ENCODE results near the gene LRIF1.
A peak's percentile ranks its signal among the peaks of the same experiment; 100 is the strongest.
"Not testable (repeated sequence)": the region's sequence is repeated elsewhere in the genome, so short reads cannot be mapped to it uniquely, and the experiment has no call there.

LRIF1 gene, protein sequence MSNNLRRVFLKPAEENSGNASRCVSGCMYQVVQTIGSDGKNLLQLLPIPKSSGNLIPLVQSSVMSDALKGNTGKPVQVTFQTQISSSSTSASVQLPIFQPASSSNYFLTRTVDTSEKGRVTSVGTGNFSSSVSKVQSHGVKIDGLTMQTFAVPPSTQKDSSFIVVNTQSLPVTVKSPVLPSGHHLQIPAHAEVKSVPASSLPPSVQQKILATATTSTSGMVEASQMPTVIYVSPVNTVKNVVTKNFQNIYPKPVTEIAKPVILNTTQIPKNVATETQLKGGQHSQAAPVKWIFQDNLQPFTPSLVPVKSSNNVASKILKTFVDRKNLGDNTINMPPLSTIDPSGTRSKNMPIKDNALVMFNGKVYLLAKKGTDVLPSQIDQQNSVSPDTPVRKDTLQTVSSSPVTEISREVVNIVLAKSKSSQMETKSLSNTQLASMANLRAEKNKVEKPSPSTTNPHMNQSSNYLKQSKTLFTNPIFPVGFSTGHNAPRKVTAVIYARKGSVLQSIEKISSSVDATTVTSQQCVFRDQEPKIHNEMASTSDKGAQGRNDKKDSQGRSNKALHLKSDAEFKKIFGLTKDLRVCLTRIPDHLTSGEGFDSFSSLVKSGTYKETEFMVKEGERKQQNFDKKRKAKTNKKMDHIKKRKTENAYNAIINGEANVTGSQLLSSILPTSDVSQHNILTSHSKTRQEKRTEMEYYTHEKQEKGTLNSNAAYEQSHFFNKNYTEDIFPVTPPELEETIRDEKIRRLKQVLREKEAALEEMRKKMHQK

DNA sequence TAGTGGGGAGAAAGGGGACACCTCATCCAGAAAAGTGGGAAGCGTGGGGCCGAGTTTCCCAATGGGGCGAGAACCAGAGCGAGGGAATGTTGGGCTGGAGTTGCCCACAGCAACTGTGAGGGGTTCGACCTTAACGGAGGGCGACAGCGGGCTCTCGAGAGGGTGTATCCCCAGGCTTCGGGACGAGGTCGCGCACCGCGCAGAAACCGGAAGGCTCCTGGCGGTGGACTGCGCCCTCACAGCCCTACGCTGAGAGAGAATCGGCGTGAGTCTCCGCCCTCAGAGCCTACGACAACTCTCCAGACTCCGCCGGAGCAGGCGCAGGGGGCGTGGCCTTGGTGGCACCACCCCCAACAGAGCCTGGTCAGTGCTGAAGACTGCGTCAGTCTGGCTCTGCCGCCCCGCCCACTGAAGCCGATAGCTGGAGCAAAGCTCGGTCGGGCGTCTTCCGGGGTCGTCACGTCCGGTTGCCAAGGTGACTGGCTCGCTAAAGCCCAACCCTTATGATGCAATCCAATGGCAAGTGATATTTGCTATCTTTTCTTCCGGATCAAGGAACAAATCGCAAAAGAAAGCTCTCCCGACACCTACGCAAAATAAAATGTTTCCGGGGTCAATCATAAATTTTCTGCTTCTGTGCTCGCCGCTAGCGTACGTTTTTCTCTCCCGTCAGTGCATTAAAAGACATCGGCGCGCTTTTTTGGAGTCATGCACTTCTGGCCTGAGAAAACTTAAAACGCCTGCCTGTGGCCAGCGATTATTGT is at the start of gene LRIF1:
LRIF1 (minus strand) TSS at position 232 of the 764 bp plus-strand sequence. CDS start 234 bp downstream, outside the sequence.
- Histone ChIP-seq H3K4me3 (ENCODE audit: low read depth in 1 of 2, low read length in 2 of 2) (peak within 1 kb of the TSS; percentile 61 to 74), H3K4me1 (ENCODE audit: insufficient read depth, low read length) (peaks cover 52% of the 10 kb centered on the region), H3K27me3 (ENCODE audit: insufficient read depth, low read length, poor library complexity) (no peaks in the 10 kb centered on the region), H3K9ac (ENCODE audit: low read depth, low read length) (peak within 1 kb of the TSS; percentile 85), H3K4me2 (ENCODE audit: insufficient read depth, low read length) (peak within 1 kb of the TSS; percentile 77), H4K20me1 (ENCODE audit: insufficient read depth, low read length) (peaks cover 12% of the 10 kb centered on the region; the same call in 1 of the 2 replicates), H3K9me3 (ENCODE audit: insufficient read depth, low read length, severe bottlenecking) (peaks cover 5% of the 10 kb centered on the region), H3K36me3 (ENCODE audit: insufficient read depth, low read length) (peaks cover 6% of the 10 kb centered on the region; the same call in 1 of the 2 replicates), H3K27ac (ENCODE audit: low read length) (peak within 1 kb of the TSS; percentile 93), H2AFZ (ENCODE audit: low read depth, low read length) (peak within 1 kb of the TSS; percentile 84), H3K79me2 (ENCODE audit: insufficient read depth, low read length) (peaks cover 47% of the 10 kb centered on the region)
- TF ChIP-seq EZH2 (IDR thresholded peaks at IDR 0.05; ENCODE audit: borderline replicate concordance, low read depth, low read length, severe bottlenecking), result no peak
- TF ChIP-seq, protein P1, sequence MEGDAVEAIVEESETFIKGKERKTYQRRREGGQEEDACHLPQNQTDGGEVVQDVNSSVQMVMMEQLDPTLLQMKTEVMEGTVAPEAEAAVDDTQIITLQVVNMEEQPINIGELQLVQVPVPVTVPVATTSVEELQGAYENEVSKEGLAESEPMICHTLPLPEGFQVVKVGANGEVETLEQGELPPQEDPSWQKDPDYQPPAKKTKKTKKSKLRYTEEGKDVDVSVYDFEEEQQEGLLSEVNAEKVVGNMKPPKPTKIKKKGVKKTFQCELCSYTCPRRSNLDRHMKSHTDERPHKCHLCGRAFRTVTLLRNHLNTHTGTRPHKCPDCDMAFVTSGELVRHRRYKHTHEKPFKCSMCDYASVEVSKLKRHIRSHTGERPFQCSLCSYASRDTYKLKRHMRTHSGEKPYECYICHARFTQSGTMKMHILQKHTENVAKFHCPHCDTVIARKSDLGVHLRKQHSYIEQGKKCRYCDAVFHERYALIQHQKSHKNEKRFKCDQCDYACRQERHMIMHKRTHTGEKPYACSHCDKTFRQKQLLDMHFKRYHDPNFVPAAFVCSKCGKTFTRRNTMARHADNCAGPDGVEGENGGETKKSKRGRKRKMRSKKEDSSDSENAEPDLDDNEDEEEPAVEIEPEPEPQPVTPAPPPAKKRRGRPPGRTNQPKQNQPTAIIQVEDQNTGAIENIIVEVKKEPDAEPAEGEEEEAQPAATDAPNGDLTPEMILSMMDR (IDR thresholded peaks at IDR 0.05; ENCODE audit: borderline replicate concordance, extremely low read depth, low read length, poor library complexity, severe bottlenecking), result peak; percentile 58
- ATAC-seq (ENCODE audit: insufficient read depth, low read depth) (peak; percentile 93), DNase-seq (peak; percentile 100)

DNA sequence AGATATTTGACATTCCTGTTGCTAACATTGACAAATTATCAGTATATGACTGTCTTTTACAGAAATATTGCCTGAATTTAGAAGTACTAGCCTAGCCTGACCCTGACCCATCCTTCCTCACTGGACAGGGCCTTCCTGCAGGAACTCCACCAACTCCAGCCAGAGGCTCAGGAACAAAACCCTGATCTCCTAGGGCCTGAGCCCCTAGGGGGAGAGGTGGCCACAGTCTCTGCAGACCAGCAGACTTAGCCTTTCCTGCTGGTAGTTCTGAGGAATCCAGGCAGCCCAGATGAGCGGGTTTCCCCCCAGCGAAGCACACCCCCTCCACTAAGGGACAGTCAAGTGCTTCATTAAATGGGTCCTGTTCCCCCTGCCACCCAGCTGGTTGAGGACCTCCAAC is 44.3 kb upstream of the LRIF1 start:
- H3K27ac ChIP-seq (ENCODE audit: low read length), result no peak overlapping the region
- no peaks in the 10 kb centered on the region for H3K36me3 ChIP-seq (ENCODE audit: insufficient read depth, low read length)
- no peak overlapping the region for H3K9ac ChIP-seq (ENCODE audit: low read depth, low read length)
- TF ChIP-seq, protein P1 (IDR thresholded peaks at IDR 0.05; ENCODE audit: borderline replicate concordance, extremely low read depth, low read length, poor library complexity, severe bottlenecking), result no peak
- TF ChIP-seq EZH2 (IDR thresholded peaks at IDR 0.05; ENCODE audit: borderline replicate concordance, low read depth, low read length, severe bottlenecking), result no peak
- H4K20me1 ChIP-seq (ENCODE audit: insufficient read depth, low read length), result no peaks in the 10 kb centered on the region
- DNase-seq, result no peak
- ATAC-seq (ENCODE audit: insufficient read depth, low read depth), result no peak
- H3K4me1 ChIP-seq (ENCODE audit: insufficient read depth, low read length), result no peaks in the 10 kb centered on the region
- H3K4me2 ChIP-seq (ENCODE audit: insufficient read depth, low read length), result no peak overlapping the region
- no peak overlapping the region for H2AFZ ChIP-seq (ENCODE audit: low read depth, low read length)
- no peaks in the 10 kb centered on the region for H3K79me2 ChIP-seq (ENCODE audit: insufficient read depth, low read length)
- no peak overlapping the region for H3K4me3 ChIP-seq (ENCODE audit: low read depth in 1 of 2, low read length in 2 of 2)
- H3K9me3 ChIP-seq (ENCODE audit: insufficient read depth, low read length, severe bottlenecking), result peaks cover 2% of the 10 kb centered on the region
- H3K27me3 ChIP-seq (ENCODE audit: insufficient read depth, low read length, poor library complexity), result no peaks in the 10 kb centered on the region

DNA sequence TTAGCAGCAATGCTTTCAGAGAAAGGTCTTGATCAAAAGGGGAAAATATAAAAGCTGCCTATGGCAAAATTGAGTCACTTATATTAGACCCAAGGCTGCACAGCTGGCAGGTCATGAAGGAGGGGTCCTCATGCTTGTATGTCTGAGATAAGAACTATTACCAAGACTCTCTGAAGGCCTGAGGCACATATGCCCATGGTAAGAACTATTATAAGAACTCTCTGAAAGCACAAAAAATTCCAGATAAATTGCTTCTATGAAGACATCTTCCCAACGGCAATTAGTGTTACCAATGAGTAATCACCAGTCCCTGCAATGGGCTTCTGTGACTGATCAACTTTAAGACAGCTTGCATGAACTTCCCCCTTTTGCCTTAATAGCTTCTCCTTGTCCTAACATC is 42.8 kb upstream of the LRIF1 start:
- DNase-seq (no peak), ATAC-seq (ENCODE audit: insufficient read depth, low read depth) (no peak)
- H4K20me1 ChIP-seq (ENCODE audit: insufficient read depth, low read length), result no peaks in the 10 kb centered on the region
- peaks cover 2% of the 10 kb centered on the region for H3K9me3 ChIP-seq (ENCODE audit: insufficient read depth, low read length, severe bottlenecking)
- H3K79me2 ChIP-seq (ENCODE audit: insufficient read depth, low read length), result no peaks in the 10 kb centered on the region
- H3K27ac ChIP-seq (ENCODE audit: low read length), result no peak overlapping the region
- H3K4me3 ChIP-seq (ENCODE audit: low read depth in 1 of 2, low read length in 2 of 2), result no peak overlapping the region
- no peak overlapping the region for H3K4me2 ChIP-seq (ENCODE audit: insufficient read depth, low read length)
- TF ChIP-seq EZH2 (IDR thresholded peaks at IDR 0.05; ENCODE audit: borderline replicate concordance, low read depth, low read length, severe bottlenecking), result no peak
- TF ChIP-seq, protein P1 (IDR thresholded peaks at IDR 0.05; ENCODE audit: borderline replicate concordance, extremely low read depth, low read length, poor library complexity, severe bottlenecking), result no peak
- H3K27me3 ChIP-seq (ENCODE audit: insufficient read depth, low read length, poor library complexity), result no peaks in the 10 kb centered on the region
- no peaks in the 10 kb centered on the region for H3K36me3 ChIP-seq (ENCODE audit: insufficient read depth, low read length)
- no peaks in the 10 kb centered on the region for H3K4me1 ChIP-seq (ENCODE audit: insufficient read depth, low read length)
- H3K9ac ChIP-seq (ENCODE audit: low read depth, low read length), result no peak overlapping the region
- no peak overlapping the region for H2AFZ ChIP-seq (ENCODE audit: low read depth, low read length)

DNA sequence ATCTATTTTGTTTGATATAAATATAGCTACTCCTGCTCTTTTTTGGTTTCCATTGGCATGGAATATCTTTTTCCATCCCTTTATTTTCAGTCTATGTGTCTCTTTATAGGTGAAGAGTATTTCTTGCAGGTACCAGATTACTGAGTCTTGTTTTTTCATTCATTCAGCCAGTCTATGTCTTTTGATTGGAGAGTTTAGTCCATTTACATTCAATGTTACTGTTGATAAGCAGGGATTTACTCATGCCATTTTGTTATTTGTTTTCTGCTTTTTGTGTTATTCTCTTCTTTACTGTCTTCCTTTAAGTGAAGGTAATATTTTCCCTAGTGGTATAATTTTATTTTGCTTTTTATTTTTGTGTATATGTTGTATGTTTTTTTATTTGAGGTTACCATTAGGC is 35.9 kb upstream of the LRIF1 start:
- not testable (repeated sequence) for ATAC-seq (ENCODE audit: insufficient read depth, low read depth); H3K4me3 ChIP-seq (ENCODE audit: low read depth in 1 of 2, low read length in 2 of 2); H3K79me2 ChIP-seq (ENCODE audit: insufficient read depth, low read length); H3K27me3 ChIP-seq (ENCODE audit: insufficient read depth, low read length, poor library complexity); H3K4me2 ChIP-seq (ENCODE audit: insufficient read depth, low read length); H2AFZ ChIP-seq (ENCODE audit: low read depth, low read length); H3K9ac ChIP-seq (ENCODE audit: low read depth, low read length); H3K27ac ChIP-seq (ENCODE audit: low read length); H3K9me3 ChIP-seq (ENCODE audit: insufficient read depth, low read length, severe bottlenecking); DNase-seq; H3K4me1 ChIP-seq (ENCODE audit: insufficient read depth, low read length); H4K20me1 ChIP-seq (ENCODE audit: insufficient read depth, low read length); H3K36me3 ChIP-seq (ENCODE audit: insufficient read depth, low read length)

All from DND-41 (cell line).